IPS-18c (cell line): ENCODE data around the gene FUNDC2.
A peak's percentile ranks its signal among the peaks of the same experiment; 100 is the strongest.

Experiments
- H3K4me3 ChIP-seq: 2 replicates; pipeline ENCODE4 v1.7.0; 2013; ENCODE audit warnings: low read depth, mild to moderate bottlenecking, low read length, moderate library complexity; ENCODE audit not compliant: insufficient read depth
- H3K9me3 ChIP-seq: one replicate; pipeline ENCODE4 v1.6.1; 2013; ENCODE audit warnings: mild to moderate bottlenecking, low read length, moderate library complexity; ENCODE audit not compliant: control insufficient read depth, insufficient read depth

FUNDC2 gene

GRCh38 chrX:155009994-155010472 is 16.6 kb upstream of the FUNDC2 start:
- Histone ChIP-seq H3K9me3 (no peaks in the 10 kb centered on the region), H3K4me3 (no peak overlapping the region)

- H3K9me3 ChIP-seq: no peaks in the 10 kb centered on the region
- no peak overlapping the region for H3K4me3 ChIP-seq
These were observed 6.1 kb upstream of the FUNDC2 start for GRCh38 chrX:155020591-155020990.

- Histone ChIP-seq H3K4me3 (no peak within 1 kb of the TSS), H3K9me3 (no peaks in the 10 kb centered on the region)
These were observed 4.1 kb upstream of the FUNDC2 start, which contains the start of gene F8 for GRCh38 chrX:155022585-155022984. Gene F8 (minus strand): TSS chrX:155022723. CDS start chrX:155022552, 171 bp downstream.

DNA sequence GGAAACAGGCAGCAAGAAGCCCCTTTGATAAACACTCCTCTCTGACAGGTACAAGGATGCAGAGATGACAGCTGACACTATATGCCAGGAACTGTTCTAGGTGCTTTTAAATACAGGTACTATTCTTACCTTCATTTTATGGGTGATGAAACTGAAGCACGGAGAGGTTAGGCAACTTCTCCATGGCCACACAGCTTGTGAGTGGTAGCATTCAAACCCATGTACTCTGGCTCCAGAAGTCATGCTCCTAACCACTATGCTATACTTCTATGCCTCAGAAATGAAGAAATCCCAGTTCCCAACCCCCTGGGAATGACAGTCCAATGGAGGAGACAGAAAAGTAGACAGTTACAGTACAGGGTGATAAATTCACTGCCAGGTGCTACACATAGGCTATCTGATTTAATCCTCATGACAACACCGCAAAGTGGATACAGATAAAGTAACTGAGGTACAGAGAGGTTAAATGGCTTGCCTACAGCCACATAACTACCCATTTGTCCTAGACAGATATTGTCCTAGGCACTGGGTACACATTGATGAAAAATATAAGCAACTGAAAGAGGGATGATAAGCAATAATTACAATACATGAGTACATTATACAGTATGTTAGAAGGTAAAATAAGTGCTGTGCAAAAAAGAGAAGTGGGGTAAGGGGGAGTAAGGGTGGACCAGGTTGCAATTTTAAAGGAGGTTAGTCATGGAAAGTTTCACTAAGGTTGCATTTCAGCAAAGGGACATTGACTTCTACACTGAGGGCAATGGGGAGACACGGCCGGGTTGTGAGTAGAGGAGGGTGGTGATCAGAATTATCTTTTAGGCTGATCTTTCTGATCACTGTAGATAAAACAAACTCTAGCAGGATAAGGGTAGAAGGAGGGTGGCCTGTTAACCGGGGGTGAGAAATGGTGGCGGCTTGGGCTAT is 2.5 kb upstream of the FUNDC2 start:
- Histone ChIP-seq H3K9me3 (no peaks in the 10 kb centered on the region), H3K4me3 (no peak overlapping the region)

DNA sequence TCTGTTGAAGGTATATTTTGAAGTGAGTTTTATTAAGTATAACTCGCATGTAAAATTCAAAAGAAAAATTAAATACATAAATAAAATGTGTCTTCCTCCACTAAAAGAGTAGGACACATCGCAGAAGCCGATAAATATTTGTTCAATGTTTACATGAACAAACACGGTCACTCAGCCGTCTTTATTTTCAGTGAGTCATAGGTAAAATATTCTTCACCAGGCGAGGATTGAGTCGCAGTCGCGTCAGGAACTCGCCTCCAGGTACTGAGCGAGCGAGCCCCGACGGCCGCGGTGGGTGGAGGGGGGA is 271 bp upstream of the FUNDC2 start:
- peak overlapping the region; percentile 36; the same call in 1 of the 2 replicates for H3K4me3 ChIP-seq
- H3K9me3 ChIP-seq: no peaks in the 10 kb centered on the region

- Histone ChIP-seq H3K4me3 (peak overlapping the region; percentile 61), H3K9me3 (no peaks in the 10 kb centered on the region)
These were observed 944 bp downstream of the FUNDC2 start for GRCh38 chrX:155027509-155028066.

DNA sequence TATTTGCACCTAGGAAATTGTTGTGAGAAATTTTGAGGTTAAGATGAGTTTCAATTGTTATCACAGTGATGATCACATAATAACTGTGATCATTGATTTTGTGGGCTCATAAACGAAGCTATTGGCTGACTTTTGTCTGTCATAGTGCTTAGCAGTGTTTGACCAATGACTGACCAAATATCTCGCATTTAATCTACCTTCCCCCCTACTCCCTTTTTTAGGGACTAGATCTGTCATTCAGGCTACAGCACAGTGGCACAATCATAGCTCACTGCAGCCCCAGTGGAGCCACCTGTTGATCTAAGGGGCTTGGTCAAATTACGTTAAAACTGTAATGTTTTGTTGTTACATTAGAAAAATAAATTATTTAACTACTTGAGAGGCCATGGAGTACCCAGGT is 1.5 kb downstream of the FUNDC2 start:
- H3K9me3 ChIP-seq: no peaks in the 10 kb centered on the region
- no peak overlapping the region for H3K4me3 ChIP-seq

GRCh38 chrX:155028877-155029291 is 2.2 kb downstream of the FUNDC2 start:
- H3K4me3 ChIP-seq: no peak overlapping the region
- H3K9me3 ChIP-seq: no peaks in the 10 kb centered on the region

DNA sequence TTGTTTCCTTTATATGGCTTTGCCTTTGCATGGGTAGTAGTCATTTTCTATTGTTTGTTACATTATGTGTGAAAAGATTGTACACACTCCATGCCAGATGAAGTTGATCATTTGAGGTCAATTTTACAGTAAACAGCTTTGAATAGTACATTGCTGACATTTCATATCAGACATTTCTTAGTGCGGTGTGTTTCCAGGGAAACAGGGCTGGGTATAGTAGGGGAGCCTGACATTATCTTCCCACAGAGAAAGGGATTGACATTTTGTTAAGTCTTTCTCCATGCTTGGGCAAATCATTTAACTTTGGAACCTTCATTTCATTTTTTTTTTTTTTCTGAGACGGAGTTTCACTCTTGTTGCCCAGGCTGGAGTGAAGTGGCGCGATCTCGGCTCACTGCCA is 5.0 kb downstream of the FUNDC2 start:
- H3K4me3 ChIP-seq: no peak overlapping the region
- H3K9me3 ChIP-seq: no peaks in the 10 kb centered on the region

- Histone ChIP-seq H3K9me3 (no peaks in the 10 kb centered on the region), H3K4me3 (no peak overlapping the region)
These were observed 9.0 kb downstream of the FUNDC2 start for GRCh38 chrX:155035688-155036087.

GRCh38 chrX:155046129-155046810 is 19.6 kb downstream of the FUNDC2 start:
- no peaks in the 10 kb centered on the region for H3K9me3 ChIP-seq
- H3K4me3 ChIP-seq: no peak overlapping the region

DNA sequence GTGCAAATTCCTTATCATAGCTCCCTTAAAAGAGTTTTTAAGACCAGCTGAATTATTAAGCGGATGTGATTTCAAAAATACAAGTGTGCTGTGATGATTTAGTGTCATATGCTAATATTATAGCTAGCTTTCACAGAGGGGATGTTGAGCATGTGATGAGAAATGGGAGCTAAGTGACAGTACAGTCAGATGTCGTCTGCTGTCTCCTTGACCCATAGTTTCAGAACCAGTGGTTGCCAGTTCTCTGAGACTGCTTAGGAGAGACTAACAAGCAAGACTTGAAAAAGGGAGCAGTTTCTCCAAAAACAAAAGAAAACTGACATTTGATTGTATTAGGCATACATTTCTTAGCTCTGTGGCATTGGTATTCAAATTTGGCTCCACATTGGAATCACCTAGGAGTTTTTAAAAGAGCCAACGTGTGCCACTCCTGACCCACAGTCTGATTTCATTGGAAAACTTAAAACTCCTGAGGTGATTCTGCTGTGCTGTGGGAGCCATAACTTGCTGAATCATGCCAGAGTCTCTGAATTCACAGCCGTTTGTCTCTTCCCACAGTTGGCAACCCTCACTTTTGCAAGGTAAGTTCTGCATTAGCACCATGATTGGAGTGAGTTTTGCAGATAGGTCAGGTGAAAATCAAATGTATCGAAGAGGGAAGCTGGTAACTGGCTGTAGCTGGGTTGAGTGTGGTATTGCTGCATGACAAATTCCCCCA is 20.3 kb downstream of the FUNDC2 start:
- no peak overlapping the region for H3K4me3 ChIP-seq
- no peaks in the 10 kb centered on the region for H3K9me3 ChIP-seq

DNA sequence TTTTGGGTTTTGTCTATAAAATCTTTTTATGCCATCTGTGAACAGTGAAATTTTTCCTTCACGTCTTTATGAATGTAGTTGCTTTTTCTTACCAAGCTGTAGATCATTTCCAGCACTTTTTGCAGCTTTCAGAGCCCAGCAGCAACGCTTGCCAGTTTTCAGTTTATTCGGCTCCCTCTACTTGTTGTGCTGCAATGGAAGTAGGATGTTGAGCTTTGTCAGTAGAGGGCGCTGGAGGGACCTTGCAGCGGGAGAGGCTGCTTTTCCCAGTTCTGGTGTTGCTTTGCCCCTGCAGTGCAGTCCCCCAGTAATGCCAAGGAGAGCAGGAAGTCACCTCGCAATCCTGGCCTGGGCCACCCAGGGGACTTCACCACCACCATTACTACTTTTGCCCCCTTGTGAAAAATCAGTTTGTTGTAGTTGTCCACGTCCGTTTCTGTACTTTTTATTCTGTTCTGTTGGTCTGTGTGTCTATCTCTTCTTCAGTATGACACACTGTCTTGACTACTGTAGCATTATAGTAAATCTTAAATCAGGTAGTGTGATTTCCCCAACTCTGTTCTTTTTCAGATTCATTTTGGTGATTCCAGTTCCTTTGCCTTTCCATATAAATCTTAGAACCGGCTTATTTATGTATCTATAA is 22.5 kb downstream of the FUNDC2 start:
- no peaks in the 10 kb centered on the region for H3K9me3 ChIP-seq

GRCh38 chrX:155052738-155053498 is 26.3 kb downstream of the FUNDC2 start:
- Histone ChIP-seq H3K4me3 (no peak overlapping the region), H3K9me3 (peaks cover 3% of the 10 kb centered on the region)

More for the DNA sequence above, 22.5 kb downstream of the FUNDC2 start:
- H3K4me3 ChIP-seq: no peak overlapping the region

- Histone ChIP-seq H3K4me3 (no peak overlapping the region), H3K9me3 (peaks cover 3% of the 10 kb centered on the region)
These were observed 27.0 kb downstream of the FUNDC2 start for GRCh38 chrX:155053656-155054055.

- Histone ChIP-seq H3K9me3 (peaks cover 3% of the 10 kb centered on the region), H3K4me3 (no peak overlapping the region)
These were observed 27.6 kb downstream of the FUNDC2 start for GRCh38 chrX:155054255-155054654.
